HG03432 (cell line): ENCODE results near the gene PDRG1.

ENCODE experiments used
- ATAC-seq: cut with Tn5 transposase; IDR thresholded peaks from one replicate; pipeline ENCODE4 v1.9.1; 2021; ENCODE audit warnings: mild to moderate bottlenecking, moderate library complexity; ENCODE audit not compliant: unreplicated experiment

The PDRG1 gene

DNA sequence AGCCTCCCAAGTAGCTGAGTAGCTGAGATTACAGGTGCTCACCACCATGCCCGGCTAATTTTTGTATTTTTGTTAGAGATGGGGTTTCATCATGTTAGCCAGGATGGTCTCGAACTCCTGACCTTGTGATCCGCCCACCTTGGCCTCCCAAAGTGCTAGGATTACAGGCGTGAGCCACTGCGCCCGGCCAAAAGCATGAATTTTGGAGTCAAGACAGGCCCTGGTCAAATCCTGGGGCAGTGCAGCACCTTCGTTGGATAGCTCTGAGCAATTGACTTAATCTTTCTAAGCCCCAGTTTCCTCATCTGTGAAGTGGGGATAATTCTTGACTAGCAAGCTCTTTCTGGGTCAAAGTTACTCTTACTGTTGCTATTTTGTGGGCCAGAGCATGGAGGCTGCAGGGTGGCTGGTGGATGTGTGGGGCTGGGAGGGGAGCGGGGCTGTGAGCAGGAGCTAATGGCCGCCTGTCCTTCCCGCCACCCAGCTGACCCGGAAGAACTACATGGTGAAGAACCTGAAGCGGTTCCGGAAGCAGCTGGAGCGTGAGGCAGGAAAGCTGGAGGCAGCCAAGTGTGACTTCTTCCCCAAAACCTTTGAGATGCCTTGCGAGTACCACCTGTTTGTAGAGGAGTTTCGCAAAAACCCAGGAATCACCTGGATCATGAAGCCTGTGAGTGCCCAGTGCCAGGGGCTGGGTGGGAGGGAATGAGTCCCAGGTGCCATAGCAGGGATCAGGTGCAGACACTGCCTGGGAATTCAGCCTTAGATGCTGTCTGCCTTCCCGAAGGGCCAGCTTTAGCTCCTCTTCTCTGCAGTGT lies 42.4 kb downstream of the PDRG1 start:
- no peak for ATAC-seq

DNA sequence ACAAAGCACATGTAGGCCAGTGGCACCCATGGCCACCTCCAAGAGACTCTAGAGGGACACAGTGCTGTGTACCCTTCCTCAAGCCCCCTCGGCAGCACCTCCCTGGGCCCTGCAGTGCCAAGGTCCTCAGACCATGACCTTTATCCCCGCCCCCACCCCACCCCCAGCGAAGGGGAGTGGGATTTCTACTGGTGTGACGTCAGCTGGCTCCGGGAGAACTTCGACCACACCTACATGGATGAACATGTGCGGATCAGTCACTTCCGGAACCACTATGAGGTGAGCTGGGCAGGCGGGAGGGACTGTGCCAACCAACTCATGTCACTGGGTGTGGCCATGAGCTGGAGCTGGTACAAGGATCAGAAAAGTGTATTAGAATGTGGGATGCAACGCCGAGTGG lies 43.4 kb downstream of the PDRG1 start:
- ATAC-seq: no peak

DNA sequence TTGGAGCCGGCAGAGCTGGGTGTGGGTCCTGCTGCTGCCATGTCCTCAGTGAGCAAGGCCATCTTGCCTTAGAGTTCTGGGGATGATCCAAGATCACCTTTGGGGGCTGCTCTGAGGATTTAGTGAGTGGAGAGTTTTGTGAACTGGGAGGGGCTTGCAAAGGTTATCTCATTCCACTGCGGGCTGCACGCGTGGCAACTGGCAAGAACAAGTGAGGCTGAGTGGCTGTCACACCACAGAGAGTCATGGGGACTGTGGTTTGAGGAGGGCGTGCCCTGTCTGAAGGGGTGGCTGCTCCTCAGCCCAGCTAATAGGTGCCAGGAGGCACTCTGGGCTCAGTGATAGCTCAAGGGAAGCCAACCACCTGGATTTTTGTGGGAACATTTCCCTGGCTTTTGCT lies 43.8 kb downstream of the PDRG1 start:
- ATAC-seq: no peak

DNA sequence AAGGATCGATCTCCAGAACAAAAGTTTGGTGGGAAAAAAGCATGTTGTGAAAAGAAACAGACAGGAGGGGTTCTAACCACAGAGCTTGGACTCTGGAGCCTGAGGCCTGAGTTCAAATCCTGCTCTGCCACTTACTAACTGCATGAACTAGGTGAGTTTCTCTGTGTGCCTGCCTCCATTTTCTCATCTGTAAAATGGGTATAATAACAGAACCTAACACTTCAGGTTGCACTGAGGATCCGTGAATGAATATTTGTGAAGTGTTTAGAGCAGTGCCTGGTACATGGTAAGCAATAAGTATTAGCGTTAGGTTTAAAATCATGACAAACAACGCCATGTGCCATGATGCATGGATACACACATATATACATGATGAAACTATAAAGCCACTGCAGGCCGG lies 44.8 kb downstream of the PDRG1 start:
- ATAC-seq: no peak

DNA sequence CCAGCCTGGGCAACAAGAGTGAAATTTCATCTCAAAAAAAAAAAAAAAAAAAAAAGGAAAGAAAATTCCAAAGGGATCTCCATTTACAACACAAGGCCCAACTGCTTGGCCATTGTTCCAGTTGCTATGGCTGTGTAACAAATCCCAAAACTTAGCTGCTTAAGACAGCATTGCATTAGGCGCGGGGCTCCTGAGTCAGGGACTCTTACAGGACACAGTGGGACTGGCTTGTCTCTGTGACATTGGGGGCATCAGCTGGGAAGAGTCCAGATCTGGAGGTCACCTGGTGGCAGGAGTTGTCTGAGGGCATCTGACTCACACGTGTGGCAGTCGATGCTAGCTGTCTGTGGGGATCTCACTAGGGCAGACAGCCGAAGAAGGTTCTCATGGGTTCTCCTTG lies 45.8 kb downstream of the PDRG1 start:
- no peak for ATAC-seq

DNA sequence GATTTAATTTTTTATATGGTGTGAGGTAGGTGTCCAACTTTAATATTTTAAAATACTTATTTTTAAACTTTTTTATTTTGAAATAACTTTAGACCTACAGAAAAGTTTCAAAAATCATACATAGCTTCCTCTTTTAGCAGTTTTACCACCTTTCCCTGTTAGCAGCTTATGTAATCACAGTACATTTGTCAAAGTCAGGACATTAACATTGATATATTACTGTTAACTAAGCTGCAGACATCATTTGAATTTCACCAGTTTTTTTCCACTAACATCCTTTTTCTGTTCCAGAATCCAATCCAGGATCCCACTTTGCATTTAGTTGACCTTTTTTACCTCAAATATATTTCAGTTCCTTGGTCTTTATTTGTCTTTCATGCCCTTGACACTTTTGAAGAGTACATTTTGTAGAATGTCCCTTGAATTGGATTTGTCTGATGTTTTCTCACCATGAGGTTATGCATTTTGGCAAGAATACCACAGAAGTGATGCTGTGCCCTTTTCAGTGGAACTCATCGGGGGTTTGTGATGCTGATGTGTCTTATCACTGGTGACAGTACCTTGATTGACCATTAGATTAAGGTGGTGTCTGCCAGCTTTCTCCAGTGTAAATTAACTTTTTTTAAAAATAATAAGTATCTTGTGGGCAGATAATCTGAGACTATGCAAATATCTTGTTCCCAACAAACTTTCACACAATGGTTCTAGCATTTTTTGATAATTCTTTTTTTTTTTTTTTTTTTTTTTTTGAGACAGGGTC lies 48.0 kb downstream of the PDRG1 start:
- no peak for ATAC-seq

DNA sequence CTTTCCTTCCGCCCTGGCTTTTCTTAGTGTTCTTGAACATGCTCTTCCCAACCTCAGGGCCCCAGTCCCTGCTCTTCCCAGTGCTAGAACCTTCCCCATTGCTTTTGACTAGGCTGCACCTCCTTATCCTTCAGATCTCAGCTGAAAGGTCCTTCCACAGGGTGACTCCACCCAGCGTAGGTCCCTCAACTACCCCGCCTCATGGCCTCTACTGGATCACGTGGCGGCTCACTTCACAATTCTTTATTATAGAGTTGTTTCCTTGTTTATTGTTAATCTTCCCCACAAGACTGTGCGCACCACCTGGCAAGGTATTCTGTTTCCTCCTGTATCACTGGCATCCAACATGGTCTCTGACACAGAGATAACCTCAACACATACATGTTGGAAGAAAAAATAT lies 50.2 kb downstream of the PDRG1 start:
- no peak for ATAC-seq

DNA sequence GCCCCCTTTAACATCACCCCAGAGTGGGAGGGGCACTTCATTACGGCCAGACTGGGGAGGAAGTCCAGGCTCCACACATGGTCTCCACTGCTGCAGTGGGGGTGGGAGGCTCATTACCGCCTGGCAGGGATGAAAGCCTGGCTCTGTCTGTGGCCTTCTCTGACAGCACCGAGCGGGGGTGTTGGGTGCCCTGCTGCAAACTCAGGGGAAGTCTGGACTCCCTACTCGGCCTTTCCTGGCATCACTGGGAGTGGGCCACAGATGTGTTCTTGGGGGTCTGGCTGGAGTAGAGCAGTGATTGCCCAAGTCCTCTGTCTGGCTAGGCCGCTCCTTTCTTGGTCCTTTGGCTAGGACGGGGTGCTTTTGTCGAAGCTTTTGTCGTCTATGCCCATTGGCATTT lies 54.3 kb downstream of the PDRG1 start:
- ATAC-seq: no peak

DNA sequence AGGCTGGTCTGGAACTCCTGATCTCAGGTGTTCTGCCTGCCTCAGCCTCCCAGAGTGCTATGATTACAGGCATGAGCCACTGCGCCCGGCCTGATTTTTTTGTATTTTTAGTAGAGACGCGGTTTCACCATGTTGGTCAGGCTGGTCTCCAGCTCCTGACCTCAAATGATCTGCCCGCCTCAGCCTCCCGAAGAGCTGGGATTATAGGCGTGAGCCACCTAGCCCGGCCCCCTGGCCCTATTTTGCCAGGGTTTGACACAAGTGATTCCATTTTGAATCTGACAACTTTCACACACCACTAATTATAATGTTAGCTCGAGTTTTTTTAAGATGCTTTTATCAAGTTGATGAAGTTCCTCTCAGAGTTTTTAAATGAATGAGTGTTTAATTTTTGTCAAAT lies 55.8 kb downstream of the PDRG1 start:
- ATAC-seq: no peak

DNA sequence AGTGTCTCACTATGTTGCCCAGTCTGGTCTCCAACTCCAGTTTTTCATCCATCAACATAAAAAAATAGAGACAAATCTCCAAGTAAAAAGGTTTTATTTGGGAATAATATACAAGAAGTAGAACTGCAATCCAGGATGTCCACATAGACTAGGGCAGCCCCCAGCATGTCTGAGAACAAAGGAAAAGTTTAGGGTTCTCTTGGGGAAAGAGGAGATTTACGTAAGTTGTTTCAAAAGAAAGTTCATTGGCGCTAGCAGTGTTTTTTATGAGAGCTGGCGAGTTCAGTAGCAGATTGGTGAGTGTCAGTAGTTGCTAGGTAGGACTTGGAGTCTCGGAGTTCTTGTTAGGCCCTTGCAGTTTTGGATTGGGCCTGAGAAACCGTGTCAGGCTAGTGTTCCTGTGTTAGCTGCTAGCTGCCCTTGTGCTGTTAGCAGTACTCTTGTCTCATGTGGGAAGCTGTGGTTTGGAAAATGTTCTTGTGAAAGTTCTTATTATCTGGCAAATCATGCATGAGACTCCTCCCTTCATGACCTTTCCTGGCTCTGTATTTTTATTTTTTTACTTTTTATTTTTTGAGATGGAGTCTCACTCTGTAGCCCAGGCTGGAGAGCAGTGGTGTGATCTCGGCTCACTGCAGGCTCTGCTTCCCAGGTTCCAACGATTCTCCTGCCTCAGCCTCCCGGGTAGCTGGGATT lies 56.7 kb downstream of the PDRG1 start:
- ATAC-seq: peak; percentile 100
